Hepatocyte (in vitro differentiated cells): ENCODE data around the gene SF3B3. TPM values are rescaled to one million over a fixed set of nuclear protein-coding genes. Genes with fewer than 3 reads are reported as not detected.

Experiments
- DNase-seq: peaks from one replicate; pipeline ENCODE4 v3.0.0-alpha.2; 2016; ENCODE audit warnings: low spot score
- H2AFZ ChIP-seq: fragments of 200-600 bp; sonication (generic); 2 replicates; pipeline ENCODE4 v1.6.0; 2016; ENCODE audit warnings: antibody characterized with exemption, mild to moderate bottlenecking
- H3K27ac ChIP-seq: fragments of 200-600 bp; sonication (generic); 2 replicates; pipeline ENCODE4 v1.5.1; 2016; ENCODE audit warnings: mild to moderate bottlenecking
- H3K27me3 ChIP-seq: fragments of 200-600 bp; sonication (generic); 2 replicates; pipeline ENCODE4 v1.6.1; 2016
- H3K36me3 ChIP-seq: fragments of 200-600 bp; sonication (generic); replicated peaks from 2 replicates; pipeline ENCODE4 v1.5.1; 2016; ENCODE audit warnings: low read depth; ENCODE audit not compliant: insufficient read depth
- H3K4me1 ChIP-seq: fragments of 200-600 bp; sonication (generic); 2 replicates; pipeline ENCODE4 v1.5.1; 2016; ENCODE audit warnings: mild to moderate bottlenecking, moderate library complexity; ENCODE audit not compliant: insufficient read depth
- H3K4me2 ChIP-seq: fragments of 200-600 bp; sonication (generic); 2 replicates; pipeline ENCODE4 v1.6.0; 2016
- H3K4me3 ChIP-seq: fragments of 200-600 bp; sonication (generic); 2 replicates; pipeline ENCODE4 v1.5.1; 2016; ENCODE audit warnings: mild to moderate bottlenecking
- H3K79me2 ChIP-seq: fragments of 200-600 bp; sonication (generic); 2 replicates; pipeline ENCODE4 v1.6.0; 2017; ENCODE audit warnings: mild to moderate bottlenecking
- H3K9me2 ChIP-seq: fragments of 200-600 bp; sonication (generic); replicated peaks from 2 replicates; pipeline ENCODE4 v1.6.0; 2017; ENCODE audit warnings: mild to moderate bottlenecking; ENCODE audit not compliant: insufficient read depth
- H3K9me3 ChIP-seq: fragments of 200-600 bp; sonication (generic); 2 replicates; pipeline ENCODE4 v1.5.1; 2016; ENCODE audit warnings: low read depth, mild to moderate bottlenecking
- H4K20me1 ChIP-seq: fragments of 200-600 bp; sonication (generic); 2 replicates; pipeline ENCODE4 v1.6.0; 2016; ENCODE audit warnings: mild to moderate bottlenecking; ENCODE audit not compliant: insufficient read depth, poor library complexity, severe bottlenecking
- EZH2 ChIP-seq: fragments of 200-600 bp; sonication (generic); IDR thresholded peaks from 2 replicates; pipeline ENCODE4 v1.6.1; 2016; ENCODE audit warnings: antibody characterized with exemption, mild to moderate bottlenecking, borderline replicate concordance
- EZH2phosphoT487 ChIP-seq: fragments of 200-600 bp; sonication (generic); IDR thresholded peaks from one replicate; pipeline ENCODE4 v1.6.1; 2018; ENCODE audit warnings: antibody characterized with exemption, mild to moderate bottlenecking, low read depth, moderate library complexity; ENCODE audit not compliant: unreplicated experiment, severe bottlenecking
- WGBS: methylation state at CpG from one replicate; pipeline ENCODE4 v1.1.6; 2016; ENCODE audit warnings: low lambda C conversion rate; ENCODE audit errors: missing lambda C conversion rate; 5-methylcytosine and 5-hydroxymethylcytosine counted together
- polyA plus RNA-seq: library from polyadenylated mRNA; unstranded; fragments of >200 nt; fragmentation: Nextera tagmentation; extraction: Ambion mirVana; gene quantifications from 2 replicates; pipeline ENCODE4 v1.2.1, GENCODE V29; 2016
- total RNA-seq: library from RNA; depleted of rRNA; stranded (reverse); fragments of >200 nt; gene quantifications from 2 replicates; pipeline ENCODE4 v1.2.3, GENCODE V29; 2014
- TF ChIP-seq, protein P1 (sequence below): fragments of 200-600 bp; sonication (generic); IDR thresholded peaks from 2 replicates; pipeline ENCODE4 v1.5.1; 2016; ENCODE audit warnings: antibody characterized with exemption, mild to moderate bottlenecking; ENCODE audit not compliant: poor library complexity

SF3B3 gene
- total and polyA plus RNA-seq, 2 experiments from 2014 or later: 147 to 171 TPM

DNA sequence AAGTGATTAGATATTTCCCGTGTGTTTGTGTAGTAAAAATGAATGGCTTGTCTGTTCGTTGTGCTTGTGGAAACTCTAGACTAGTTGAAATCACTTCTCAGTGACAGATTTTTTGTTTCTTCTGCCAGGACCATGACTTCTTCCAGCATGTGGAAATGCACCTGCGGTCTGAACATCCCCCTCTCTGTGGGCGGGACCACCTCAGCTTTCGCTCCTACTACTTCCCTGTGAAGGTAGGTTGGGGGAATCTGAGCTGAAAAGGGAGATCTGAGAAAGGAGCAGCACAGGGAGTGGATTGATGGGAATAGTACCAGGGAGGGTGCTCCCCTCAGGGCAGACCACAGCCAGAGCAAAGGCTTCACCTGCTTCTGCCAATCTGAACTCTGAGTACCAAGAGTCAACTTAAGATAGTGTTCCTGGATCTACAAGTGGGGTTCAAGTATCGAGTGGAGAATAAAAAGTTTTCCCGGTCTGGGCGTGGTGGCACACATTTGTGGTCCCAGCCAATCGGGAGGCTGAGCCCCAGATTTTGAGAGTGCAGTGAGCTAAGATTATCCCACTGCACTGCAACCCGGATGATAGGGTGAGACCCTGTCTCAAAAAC is 47.5 kb downstream of the SF3B3 start:
- Histone ChIP-seq H3K9me2 (no peaks in the 10 kb centered on the region), H3K9me3 (no peaks in the 10 kb centered on the region), H3K79me2 (no peaks in the 10 kb centered on the region), H3K4me2 (no peak overlapping the region), H3K36me3 (no peaks in the 10 kb centered on the region), H3K4me3 (no peak overlapping the region), H3K27ac (no peak overlapping the region), H3K27me3 (no peaks in the 10 kb centered on the region), H4K20me1 (no peaks in the 10 kb centered on the region), H3K4me1 (no peaks in the 10 kb centered on the region), H2AFZ (no peak overlapping the region)
- no peak for TF ChIP-seq EZH2phosphoT487
- TF ChIP-seq, protein P1, sequence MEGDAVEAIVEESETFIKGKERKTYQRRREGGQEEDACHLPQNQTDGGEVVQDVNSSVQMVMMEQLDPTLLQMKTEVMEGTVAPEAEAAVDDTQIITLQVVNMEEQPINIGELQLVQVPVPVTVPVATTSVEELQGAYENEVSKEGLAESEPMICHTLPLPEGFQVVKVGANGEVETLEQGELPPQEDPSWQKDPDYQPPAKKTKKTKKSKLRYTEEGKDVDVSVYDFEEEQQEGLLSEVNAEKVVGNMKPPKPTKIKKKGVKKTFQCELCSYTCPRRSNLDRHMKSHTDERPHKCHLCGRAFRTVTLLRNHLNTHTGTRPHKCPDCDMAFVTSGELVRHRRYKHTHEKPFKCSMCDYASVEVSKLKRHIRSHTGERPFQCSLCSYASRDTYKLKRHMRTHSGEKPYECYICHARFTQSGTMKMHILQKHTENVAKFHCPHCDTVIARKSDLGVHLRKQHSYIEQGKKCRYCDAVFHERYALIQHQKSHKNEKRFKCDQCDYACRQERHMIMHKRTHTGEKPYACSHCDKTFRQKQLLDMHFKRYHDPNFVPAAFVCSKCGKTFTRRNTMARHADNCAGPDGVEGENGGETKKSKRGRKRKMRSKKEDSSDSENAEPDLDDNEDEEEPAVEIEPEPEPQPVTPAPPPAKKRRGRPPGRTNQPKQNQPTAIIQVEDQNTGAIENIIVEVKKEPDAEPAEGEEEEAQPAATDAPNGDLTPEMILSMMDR: no peak
- no peak for TF ChIP-seq EZH2
- WGBS: 96% methylated on average over 10 of the region's 10 CpGs
- no peak for DNase-seq

DNA sequence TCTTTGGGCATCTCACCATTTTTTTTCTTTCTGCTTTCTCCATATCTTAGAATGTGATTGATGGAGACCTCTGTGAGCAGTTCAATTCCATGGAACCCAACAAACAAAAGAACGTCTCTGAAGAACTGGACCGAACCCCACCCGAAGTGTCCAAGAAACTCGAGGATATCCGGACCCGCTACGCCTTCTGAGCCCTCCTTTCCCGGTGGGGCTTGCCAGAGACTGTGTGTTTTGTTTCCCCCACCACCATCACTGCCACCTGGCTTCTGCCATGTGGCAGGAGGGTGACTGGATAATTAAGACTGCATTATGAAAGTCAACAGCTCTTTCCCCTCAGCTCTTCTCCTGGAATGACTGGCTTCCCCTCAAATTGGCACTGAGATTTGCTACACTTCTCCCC is 48.0 kb downstream of the SF3B3 start:
- no peaks in the 10 kb centered on the region for H3K27me3 ChIP-seq
- H3K4me2 ChIP-seq: no peak overlapping the region
- H3K4me3 ChIP-seq: no peak overlapping the region
- WGBS: 98% methylated on average over 8 of the region's 8 CpGs
- H3K4me1 ChIP-seq: peaks cover under 1% of the 10 kb centered on the region
- no peaks in the 10 kb centered on the region for H3K9me3 ChIP-seq
- no peaks in the 10 kb centered on the region for H3K79me2 ChIP-seq
- no peaks in the 10 kb centered on the region for H4K20me1 ChIP-seq
- no peak for DNase-seq
- H2AFZ ChIP-seq: no peak overlapping the region
- no peaks in the 10 kb centered on the region for H3K9me2 ChIP-seq
- TF ChIP-seq, protein P1: no peak
- TF ChIP-seq EZH2: no peak
- H3K27ac ChIP-seq: no peak overlapping the region
- H3K36me3 ChIP-seq: no peaks in the 10 kb centered on the region

DNA sequence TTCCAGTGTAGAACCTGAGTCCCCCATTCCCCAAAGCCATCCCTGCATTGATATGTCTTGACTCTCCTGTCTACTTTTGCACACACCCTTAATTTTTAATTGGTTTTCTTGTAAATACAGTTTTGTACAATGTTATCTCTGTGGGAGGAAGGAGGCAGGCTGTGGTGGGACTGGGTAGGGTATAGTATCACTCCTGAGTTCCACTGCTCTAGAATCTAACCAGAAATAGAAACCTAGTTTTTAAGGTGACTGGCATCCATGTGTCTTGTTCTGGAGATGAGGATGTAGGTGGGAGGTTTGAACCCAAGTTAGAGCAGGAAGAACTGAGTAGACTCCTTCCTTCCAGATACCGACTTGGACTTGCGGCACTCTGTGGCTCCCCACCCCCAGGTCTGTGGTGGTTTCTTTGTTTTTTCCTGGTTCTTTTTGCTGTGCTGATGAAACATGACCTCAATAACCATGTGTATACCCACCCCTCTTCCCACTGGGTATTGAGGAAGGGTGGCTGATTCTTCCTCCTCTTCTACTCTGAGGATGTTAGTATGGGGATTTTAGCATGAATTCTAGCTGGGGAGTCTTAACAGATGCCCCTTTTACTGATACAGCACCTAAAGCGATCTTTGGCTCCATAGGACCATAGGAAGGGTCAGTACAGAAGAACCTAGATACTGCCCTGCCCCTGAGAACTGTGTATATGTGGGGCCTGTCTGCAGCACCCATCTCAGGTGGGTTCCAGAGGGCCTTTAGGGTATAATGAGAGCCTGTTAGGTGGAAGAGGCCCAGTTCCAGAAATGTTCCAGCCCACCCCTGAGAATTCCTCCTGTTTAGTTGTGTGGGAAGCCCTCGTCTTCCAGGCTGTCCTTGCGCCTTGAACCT is 48.7 kb downstream of the SF3B3 start:
- no peak overlapping the region for H3K4me3 ChIP-seq
- no peak overlapping the region for H2AFZ ChIP-seq
- no peak overlapping the region for H3K4me2 ChIP-seq
- TF ChIP-seq EZH2phosphoT487 (no peak), EZH2 (no peak)
- TF ChIP-seq, protein P1: no peak
- no peaks in the 10 kb centered on the region for H3K36me3 ChIP-seq
- no peaks in the 10 kb centered on the region for H4K20me1 ChIP-seq
- H3K27me3 ChIP-seq: no peaks in the 10 kb centered on the region
- H3K4me1 ChIP-seq: peaks cover 7% of the 10 kb centered on the region
- no peaks in the 10 kb centered on the region for H3K9me3 ChIP-seq
- peak overlapping the region; percentile 6 for H3K27ac ChIP-seq
- WGBS: 96% methylated on average over 5 of the region's 5 CpGs
- DNase-seq: no peak
- H3K9me2 ChIP-seq: no peaks in the 10 kb centered on the region
- H3K79me2 ChIP-seq: no peaks in the 10 kb centered on the region
